Panc1 (cell line): ENCODE measurements around the gene LIN28A.

ENCODE experiments used
- CTCF ChIP-seq: fragments of 450-650 bp; IDR thresholded peaks from 2 replicates; pipeline ENCODE4 v1.5.1; 2017; ENCODE audit warnings: mild to moderate bottlenecking
- POLR2AphosphoS5 ChIP-seq: IDR thresholded peaks from 2 replicates; pipeline ENCODE4 v1.6.1; 2012; ENCODE audit warnings: mild to moderate bottlenecking, low read depth, low read length, moderate library complexity
- SIN3A ChIP-seq: IDR thresholded peaks from 2 replicates; pipeline ENCODE4 v1.6.1; 2012; ENCODE audit warnings: low read depth, mild to moderate bottlenecking, low read length, moderate library complexity, borderline replicate concordance; ENCODE audit not compliant: insufficient read depth
- TCF7L2 ChIP-seq: IDR thresholded peaks from 2 replicates; pipeline ENCODE4 v1.6.1; 2011; ENCODE audit warnings: mild to moderate bottlenecking, low read depth, low read length, inconsistent platforms
- TF ChIP-seq, protein P1 (sequence below), 2 experiments: IDR thresholded peaks; 2 replicates each; pipeline ENCODE4 v1.6.1; 2011 to 2012; ENCODE audit warnings: low read depth in 2 of 2, control low read depth in 1 of 2, low read length in 1 of 2, mild to moderate bottlenecking in 1 of 2, moderate library complexity in 1 of 2; ENCODE audit not compliant: insufficient read depth in 1 of 2

- TF ChIP-seq, protein P1, sequence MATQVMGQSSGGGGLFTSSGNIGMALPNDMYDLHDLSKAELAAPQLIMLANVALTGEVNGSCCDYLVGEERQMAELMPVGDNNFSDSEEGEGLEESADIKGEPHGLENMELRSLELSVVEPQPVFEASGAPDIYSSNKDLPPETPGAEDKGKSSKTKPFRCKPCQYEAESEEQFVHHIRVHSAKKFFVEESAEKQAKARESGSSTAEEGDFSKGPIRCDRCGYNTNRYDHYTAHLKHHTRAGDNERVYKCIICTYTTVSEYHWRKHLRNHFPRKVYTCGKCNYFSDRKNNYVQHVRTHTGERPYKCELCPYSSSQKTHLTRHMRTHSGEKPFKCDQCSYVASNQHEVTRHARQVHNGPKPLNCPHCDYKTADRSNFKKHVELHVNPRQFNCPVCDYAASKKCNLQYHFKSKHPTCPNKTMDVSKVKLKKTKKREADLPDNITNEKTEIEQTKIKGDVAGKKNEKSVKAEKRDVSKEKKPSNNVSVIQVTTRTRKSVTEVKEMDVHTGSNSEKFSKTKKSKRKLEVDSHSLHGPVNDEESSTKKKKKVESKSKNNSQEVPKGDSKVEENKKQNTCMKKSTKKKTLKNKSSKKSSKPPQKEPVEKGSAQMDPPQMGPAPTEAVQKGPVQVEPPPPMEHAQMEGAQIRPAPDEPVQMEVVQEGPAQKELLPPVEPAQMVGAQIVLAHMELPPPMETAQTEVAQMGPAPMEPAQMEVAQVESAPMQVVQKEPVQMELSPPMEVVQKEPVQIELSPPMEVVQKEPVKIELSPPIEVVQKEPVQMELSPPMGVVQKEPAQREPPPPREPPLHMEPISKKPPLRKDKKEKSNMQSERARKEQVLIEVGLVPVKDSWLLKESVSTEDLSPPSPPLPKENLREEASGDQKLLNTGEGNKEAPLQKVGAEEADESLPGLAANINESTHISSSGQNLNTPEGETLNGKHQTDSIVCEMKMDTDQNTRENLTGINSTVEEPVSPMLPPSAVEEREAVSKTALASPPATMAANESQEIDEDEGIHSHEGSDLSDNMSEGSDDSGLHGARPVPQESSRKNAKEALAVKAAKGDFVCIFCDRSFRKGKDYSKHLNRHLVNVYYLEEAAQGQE (IDR thresholded peaks at IDR 0.05; ENCODE audit: insufficient read depth in 1 of 2, low read depth in 2 of 2, low read length in 1 of 2): no peak
- TF ChIP-seq CTCF (no peak), TCF7L2 (no peak), POLR2AphosphoS5 (no peak), SIN3A (no peak)
Measured at GRCh38 chr1:26409191-26409807, 1.3 kb upstream of the LIN28A start.
